Astrocyte of the cerebellum (primary cell): Measurements from ENCODE around the gene ABHD17A.

ENCODE experiments used
- DNase-seq: peaks from one replicate; pipeline ENCODE4 v3.0.0-alpha.2; 2011; ENCODE audit warnings: low read depth
- H3K4me3 ChIP-seq: 2 replicates; pipeline ENCODE4 v1.5.1; 2011; ENCODE audit warnings: mild to moderate bottlenecking, low read depth, low read length, moderate library complexity
- CTCF ChIP-seq: IDR thresholded peaks from 2 replicates; pipeline ENCODE4 v1.5.1; 2012; ENCODE audit warnings: low read length, low read depth, moderate library complexity, mild to moderate bottlenecking; ENCODE audit errors: missing control alignments
- in situ Hi-C: cut with HindIII; loops from 2 replicates; pipeline ENCODE4 v1.10.0; 2017; ENCODE audit warnings: low sequenced_read_pairs

The ABHD17A gene

GRCh38 chr19:1829958-1830357 is 55.3 kb downstream of the ABHD17A start:
- in situ Hi-C loops: no loop called here
- DNase-seq: no peak
- no peak overlapping the region for H3K4me3 ChIP-seq
- no peak for TF ChIP-seq CTCF

DNA sequence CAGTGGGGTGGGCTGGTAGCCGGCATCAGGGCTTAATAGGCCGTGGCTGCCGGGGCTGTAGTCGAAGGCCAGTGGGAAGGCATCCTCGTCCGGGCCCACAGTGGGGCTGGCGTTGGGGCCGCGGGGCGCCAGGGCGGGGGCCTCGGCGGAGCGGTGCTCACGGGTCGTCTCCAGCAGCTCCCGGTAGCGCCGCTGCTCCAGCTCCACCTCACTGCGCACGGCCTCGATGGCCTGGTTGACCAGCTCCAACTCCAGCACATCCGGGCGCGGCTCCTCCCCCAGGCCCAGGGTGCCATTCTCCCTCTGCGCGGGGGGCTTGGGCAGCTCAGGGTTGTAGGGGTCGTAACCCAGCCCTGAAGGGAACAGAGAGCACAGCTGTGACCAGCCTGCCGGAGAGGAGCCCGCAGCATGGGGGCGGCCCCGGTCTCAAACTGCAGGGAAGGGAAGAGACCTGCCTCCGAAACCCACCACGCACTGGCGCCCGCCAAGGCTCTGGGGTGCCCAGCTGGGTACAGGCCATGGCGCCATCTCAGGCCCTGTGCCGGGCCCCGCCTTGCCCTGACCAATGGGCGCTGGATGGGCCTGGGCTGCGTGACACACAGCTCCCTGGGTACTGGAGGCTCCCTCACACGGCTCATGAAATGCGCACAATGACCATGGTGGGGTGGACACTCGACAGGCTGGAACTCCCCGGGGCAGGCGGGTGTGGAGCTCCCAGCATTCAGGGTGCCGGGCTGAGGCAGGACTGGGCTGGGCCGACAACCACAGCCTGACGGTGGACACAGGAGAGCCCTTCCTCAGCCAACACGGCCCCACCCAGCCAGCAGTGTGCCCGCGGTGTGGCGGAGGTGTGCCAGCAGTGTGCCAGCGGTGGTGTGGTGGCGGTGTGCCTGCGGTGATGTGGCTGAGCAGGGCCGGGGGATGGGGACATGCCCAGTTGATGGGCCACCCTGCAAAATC is 56.7 kb downstream of the ABHD17A start:
- no peak for DNase-seq
- TF ChIP-seq CTCF: no peak
- in situ Hi-C loops: no loop called here
- no peak overlapping the region for H3K4me3 ChIP-seq

GRCh38 chr19:1827566-1828278 is 57.6 kb downstream of the ABHD17A start:
- H3K4me3 ChIP-seq: no peak overlapping the region
- no peak for DNase-seq
- in situ Hi-C loops: no loop called here
- TF ChIP-seq CTCF: no peak
